Fibroblast of lung (primary cell): ENCODE measurements around the gene LRRC75B.

Experiments used
- CTCF ChIP-seq, 2 donors: IDR thresholded peaks in 1 of 2; conservative IDR thresholded peaks in 1 of 2; 1 replicate in 1 of 2; 2 replicates in 1 of 2; pipeline ENCODE4 v1.5.1; 2011 to 2012; ENCODE audit warnings: low read length in 2 of 2, control low read depth in 1 of 2, inconsistent platforms in 1 of 2, low read depth in 1 of 2, mild to moderate bottlenecking in 1 of 2
- EZH2 ChIP-seq: IDR thresholded peaks from 2 replicates; pipeline ENCODE4 v1.5.1; 2012; ENCODE audit warnings: low read length, control low read depth, mild to moderate bottlenecking; ENCODE audit errors: missing control alignments

GRCh38 chr22:24589518-24590030 is 3.3 kb downstream of the LRRC75B start:
- TF ChIP-seq CTCF (conservative IDR thresholded peaks at IDR 0.05 in 1 of 2, IDR thresholded peaks at IDR 0.05 in 1 of 2; ENCODE audit: low read depth in 1 of 2, low read length in 2 of 2) (no peak), EZH2 (no peak)
